GM23338 (cell line): ENCODE measurements around the gene UBTF. TPM values are rescaled to one million over a fixed set of nuclear protein-coding genes. Genes with fewer than 3 reads are reported as not detected.
A peak's percentile ranks its signal among the peaks of the same experiment; 100 is the strongest.

ENCODE experiments used
- ATAC-seq: fragments of 200-7000 bp; cut with Tn5 transposase; 3 replicates; pipeline ENCODE4 v1.9.1; 2020
- DNase-seq: peaks from one replicate; pipeline ENCODE4 v3.0.0-alpha.2; 2015; ENCODE audit warnings: low spot score
- H2AFZ ChIP-seq: fragments of 200-600 bp; sonication (generic); 2 replicates; pipeline ENCODE4 v1.8.0; 2016; ENCODE audit warnings: antibody characterized with exemption, mild to moderate bottlenecking, moderate library complexity
- H3F3A ChIP-seq: fragments of 200-600 bp; sonication (generic); replicated peaks from 2 replicates; pipeline ENCODE4 v1.8.0; 2017; ENCODE audit warnings: antibody characterized with exemption, mixed run types, low read depth
- H3K27ac ChIP-seq: fragments of 200-600 bp; sonication (generic); 2 replicates; pipeline ENCODE4 v1.6.1; 2016; ENCODE audit warnings: low read depth
- H3K27me3 ChIP-seq: fragments of 200-600 bp; sonication (generic); 2 replicates; pipeline ENCODE4 v1.8.0; 2016; ENCODE audit warnings: mild to moderate bottlenecking, mixed run types, moderate library complexity; ENCODE audit not compliant: insufficient read depth
- H3K36me3 ChIP-seq: fragments of 200-600 bp; sonication (generic); 2 replicates; pipeline ENCODE4 v1.8.0; 2016; ENCODE audit warnings: mild to moderate bottlenecking; ENCODE audit not compliant: insufficient read depth
- H3K4me1 ChIP-seq: fragments of 200-600 bp; sonication (generic); 2 replicates; pipeline ENCODE4 v1.8.0; 2016; ENCODE audit warnings: mild to moderate bottlenecking, moderate library complexity; ENCODE audit not compliant: insufficient read depth
- H3K4me2 ChIP-seq: fragments of 200-600 bp; sonication (generic); 2 replicates; pipeline ENCODE4 v1.7.1; 2017; ENCODE audit warnings: mixed run types
- H3K4me3 ChIP-seq: fragments of 200-600 bp; sonication (generic); 2 replicates; pipeline ENCODE4 v1.6.1; 2016; ENCODE audit warnings: mixed run types
- H3K79me2 ChIP-seq: fragments of 200-600 bp; sonication (generic); replicated peaks from 2 replicates; pipeline ENCODE4 v1.8.0; 2017; ENCODE audit warnings: mild to moderate bottlenecking; ENCODE audit not compliant: insufficient read depth
- H3K9me2 ChIP-seq: fragments of 200-600 bp; sonication (generic); 2 replicates; pipeline ENCODE4 v1.8.0; 2017; ENCODE audit not compliant: insufficient read depth
- H4K20me1 ChIP-seq: fragments of 200-600 bp; sonication (generic); replicated peaks from 2 replicates; pipeline ENCODE4 v1.8.0; 2017; ENCODE audit warnings: mild to moderate bottlenecking; ENCODE audit not compliant: insufficient read depth
- H3K27ac Mint-ChIP-seq: 2 replicates; pipeline ENCODE4 v1.8.0; 2020; ENCODE audit warnings: inconsistent platforms, mild to moderate bottlenecking, moderate library complexity, mixed read lengths
- H3K27me3 Mint-ChIP-seq: 3 replicates; pipeline ENCODE4 v1.8.0; 2022; ENCODE audit warnings: low read depth, mild to moderate bottlenecking, moderate library complexity, mixed read lengths, inconsistent platforms; ENCODE audit not compliant: insufficient read depth, poor library complexity
- H3K36me3 Mint-ChIP-seq: 3 replicates; pipeline ENCODE4 v1.8.0; 2021; ENCODE audit warnings: low read depth, mild to moderate bottlenecking, inconsistent platforms, moderate library complexity, mixed read lengths
- H3K4me1 Mint-ChIP-seq: 3 replicates; pipeline ENCODE4 v1.8.0; 2020; ENCODE audit warnings: mild to moderate bottlenecking, inconsistent platforms, mixed read lengths
- H3K4me3 Mint-ChIP-seq: 3 replicates; pipeline ENCODE4 v1.8.0; 2021; ENCODE audit warnings: moderate library complexity, mild to moderate bottlenecking, inconsistent platforms, mixed read lengths
- H3K9me3 Mint-ChIP-seq: 3 replicates; pipeline ENCODE4 v1.8.0; 2020; ENCODE audit warnings: moderate library complexity, mild to moderate bottlenecking, inconsistent platforms, mixed read lengths
- CREB1 ChIP-seq: fragments of 250-450 bp; sonication (Bioruptor Pico); IDR thresholded peaks from 2 replicates; pipeline ENCODE4 v1.5.0; 2020; ENCODE audit warnings: low read depth, mild to moderate bottlenecking, moderate library complexity
- ETS1 ChIP-seq: IDR thresholded peaks from 2 replicates; pipeline ENCODE4 v1.6.1; 2016; ENCODE audit warnings: antibody characterized with exemption
- EZH2 ChIP-seq: fragments of 200-600 bp; sonication (generic); IDR thresholded peaks from one replicate; pipeline ENCODE4 v1.8.0; 2017; ENCODE audit warnings: antibody characterized with exemption, mild to moderate bottlenecking, low read depth; ENCODE audit not compliant: unreplicated experiment
- EZH2phosphoT487 ChIP-seq: fragments of 200-600 bp; sonication (generic); IDR thresholded peaks from one replicate; pipeline ENCODE4 v1.8.1; 2018; ENCODE audit warnings: antibody characterized with exemption; ENCODE audit not compliant: unreplicated experiment
- JUNB ChIP-seq: IDR thresholded peaks from one replicate; pipeline ENCODE4 v1.6.1; 2016; ENCODE audit warnings: antibody characterized with exemption; ENCODE audit not compliant: unreplicated experiment
- NANOG ChIP-seq: IDR thresholded peaks from 2 replicates; pipeline ENCODE4 v1.6.1; 2016; ENCODE audit warnings: antibody characterized with exemption, borderline replicate concordance
- POLR2AphosphoS5 ChIP-seq: IDR thresholded peaks from 2 replicates; pipeline ENCODE4 v1.6.1; 2016; ENCODE audit warnings: antibody characterized with exemption, low read depth
- REST ChIP-seq: IDR thresholded peaks from one replicate; pipeline ENCODE4 v1.6.1; 2018; ENCODE audit warnings: antibody characterized with exemption; ENCODE audit not compliant: unreplicated experiment
- STAT1 ChIP-seq: IDR thresholded peaks from one replicate; pipeline ENCODE4 v1.6.1; 2016; ENCODE audit warnings: antibody characterized with exemption; ENCODE audit not compliant: unreplicated experiment
- ZNF114 ChIP-seq: fragments of 250-450 bp; sonication (Bioruptor Pico); IDR thresholded peaks from 2 replicates; pipeline ENCODE4 v1.5.0; 2020; ENCODE audit warnings: mild to moderate bottlenecking, moderate library complexity
- ZNF331 ChIP-seq: fragments of 250-450 bp; sonication (Bioruptor Pico); IDR thresholded peaks from 2 replicates; pipeline ENCODE4 v1.5.0; 2020; ENCODE audit warnings: low read depth, mild to moderate bottlenecking, moderate library complexity
- polyA plus RNA-seq: library from polyadenylated mRNA; unstranded; fragments of >200 nt; fragmentation: Nextera tagmentation; extraction: Ambion mirVana; gene quantifications from 2 replicates; pipeline ENCODE4 v1.2.1, GENCODE V29; 2016
- total RNA-seq: library from RNA; depleted of rRNA; stranded (reverse); fragments of >200 nt; shearing (Covaris generic); gene quantifications from 2 replicates; pipeline ENCODE4 v1.2.3, GENCODE V29; 2014

UBTF gene
- total and polyA plus RNA-seq, 2 experiments from 2014 or later = 29.9 to 62.2 TPM

GRCh38 chr17:44214230-44214494, 5.3 kb downstream of the UBTF start:
- H3K9me3 Mint-ChIP-seq = no peaks in the 10 kb centered on the region
- peaks cover 23% of the 10 kb centered on the region for H3K27me3 Mint-ChIP-seq
- TF ChIP-seq STAT1 (no peak), EZH2 (no peak), EZH2phosphoT487 (no peak), ZNF114 (no peak), NANOG (no peak), ZNF331 (CRISPR knock-in tag) (no peak), CREB1 (CRISPR knock-in tag) (no peak), REST (no peak), ETS1 (no peak), JUNB (no peak), POLR2AphosphoS5 (no peak)

GRCh38 chr17:44213403-44214229, 5.9 kb downstream of the UBTF start:
- Histone ChIP-seq H4K20me1 (peaks cover 8% of the 10 kb centered on the region), H3K36me3 (peaks cover 26% of the 10 kb centered on the region), H3K4me1 (peaks cover 9% of the 10 kb centered on the region; the same call in 1 of the 2 replicates), H2AFZ (no peak overlapping the region), H3K9me2 (no peaks in the 10 kb centered on the region), H3K4me2 (no peak overlapping the region), H3K4me3 (no peak overlapping the region), H3K27ac (no peak overlapping the region), H3K79me2 (peaks cover 18% of the 10 kb centered on the region), H3K27me3 (no peaks in the 10 kb centered on the region), H3F3A (peaks cover 33% of the 10 kb centered on the region; the same call in 1 of the 2 replicates)
- Mint-ChIP-seq H3K27me3 (peaks cover 27% of the 10 kb centered on the region), H3K4me1 (peaks cover 24% of the 10 kb centered on the region), H3K9me3 (no peaks in the 10 kb centered on the region), H3K4me3 (no peak overlapping the region; the same call in 2 of the 3 replicates), H3K36me3 (peaks cover 82% of the 10 kb centered on the region), H3K27ac (no peak overlapping the region)
- ATAC-seq (no peak), DNase-seq (no peak)
- TF ChIP-seq ZNF331 (CRISPR knock-in tag) = 0 out of 2 replicates have a peak, but pooled peaks have one; percentile 15

More at GRCh38 chr17:44214230-44214494, 5.3 kb downstream of the UBTF start:
- H3K9me2 ChIP-seq = no peaks in the 10 kb centered on the region
- H3K27ac Mint-ChIP-seq = no peak overlapping the region
- no peak overlapping the region for H3K4me2 ChIP-seq
- DNase-seq (no peak), ATAC-seq (no peak)
- H3K4me3 Mint-ChIP-seq = no peak overlapping the region; the same call in 2 of the 3 replicates
- H3K4me3 ChIP-seq = no peak overlapping the region
- H3F3A ChIP-seq = peaks cover 30% of the 10 kb centered on the region; the same call in 1 of the 2 replicates
- no peak overlapping the region for H2AFZ ChIP-seq
- H3K27me3 ChIP-seq = no peaks in the 10 kb centered on the region
- peaks cover 24% of the 10 kb centered on the region for H3K4me1 Mint-ChIP-seq
- peaks cover 6% of the 10 kb centered on the region for H4K20me1 ChIP-seq
- no peak overlapping the region for H3K27ac ChIP-seq
- peaks cover 21% of the 10 kb centered on the region for H3K36me3 ChIP-seq
- peaks cover 76% of the 10 kb centered on the region for H3K36me3 Mint-ChIP-seq
- H3K4me1 ChIP-seq = peaks cover 9% of the 10 kb centered on the region; the same call in 1 of the 2 replicates
- H3K79me2 ChIP-seq = peaks cover 18% of the 10 kb centered on the region
